HG03159 (cell line): ENCODE data around the gene TMEM131.

Experiments
- ATAC-seq: cut with Tn5 transposase; IDR thresholded peaks from one replicate; pipeline ENCODE4 v1.9.1; 2021; ENCODE audit warnings: mild to moderate bottlenecking, moderate library complexity; ENCODE audit not compliant: unreplicated experiment

Gene TMEM131

DNA sequence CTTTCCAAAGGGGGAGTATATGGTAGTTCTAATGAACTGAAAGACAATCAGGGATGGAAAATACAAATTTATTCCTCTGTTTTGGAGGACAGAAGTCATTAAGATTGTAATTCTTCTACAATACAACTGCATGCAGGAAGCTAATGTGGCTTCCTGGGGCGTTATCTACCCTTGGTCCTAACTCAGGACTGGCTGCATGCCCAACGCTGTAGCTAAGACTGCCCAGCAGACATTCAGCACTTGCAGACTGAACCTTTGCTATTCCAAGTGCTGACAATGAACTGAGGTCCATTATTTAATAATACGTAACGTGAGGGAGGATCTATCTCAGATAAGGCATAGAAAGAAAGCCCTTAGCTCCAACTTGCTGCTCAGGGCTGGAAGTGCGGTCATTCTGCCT is 229.2 kb downstream of the TMEM131 start:
- no peak for ATAC-seq

DNA sequence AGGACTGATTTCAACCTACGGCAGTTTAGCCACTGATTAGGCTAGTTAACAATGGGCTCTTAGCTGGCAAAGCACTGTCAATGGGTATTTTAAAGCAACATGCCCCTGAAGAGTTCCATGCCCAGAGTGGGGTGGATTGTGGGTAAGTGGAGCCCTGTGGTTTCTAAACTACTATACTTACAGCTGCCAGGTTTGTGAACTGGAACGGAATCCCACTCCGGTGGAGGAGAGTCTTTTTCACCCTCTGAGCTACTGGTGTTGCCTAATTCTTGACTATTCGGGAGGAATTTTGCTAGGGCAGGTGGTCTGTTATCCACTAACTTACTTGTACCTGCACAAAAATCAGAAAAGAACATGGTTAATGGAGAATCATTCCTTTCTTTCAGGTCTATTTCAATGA is 229.8 kb downstream of the TMEM131 start:
- no peak for ATAC-seq

DNA sequence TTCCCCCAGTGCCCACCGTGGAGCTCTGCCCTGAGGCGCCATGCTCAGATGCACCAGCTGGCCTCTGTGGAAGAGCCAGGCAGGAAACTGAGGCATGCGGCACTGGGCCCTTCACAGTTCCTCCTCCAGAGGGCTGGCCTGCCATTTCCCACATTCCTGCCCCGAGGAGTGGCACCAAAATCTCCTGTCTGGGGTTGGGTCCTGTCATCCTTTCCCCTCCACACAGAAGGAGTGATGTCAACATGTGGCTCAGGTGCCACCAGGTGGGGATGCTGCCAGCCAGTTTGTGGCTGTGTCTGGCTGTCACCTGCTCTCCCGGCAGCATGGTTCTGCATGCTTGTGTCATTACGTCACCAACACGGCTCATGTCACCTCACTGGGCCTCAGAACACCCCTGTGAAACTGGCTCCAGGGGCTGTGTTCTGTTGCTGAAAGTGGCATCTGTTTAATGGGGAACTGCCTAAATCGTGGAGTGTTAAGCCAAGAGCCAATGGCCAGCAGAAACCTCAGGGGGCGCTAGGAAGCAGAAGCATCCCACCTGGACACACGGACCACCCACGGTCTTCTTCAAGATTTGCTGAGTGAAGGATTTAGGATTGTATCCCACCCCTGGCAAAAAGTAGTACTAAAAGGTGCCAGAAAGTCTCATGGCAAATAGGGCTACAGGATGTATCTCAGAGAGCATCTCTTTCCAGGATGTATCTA is 231.0 kb downstream of the TMEM131 start:
- ATAC-seq = no peak

DNA sequence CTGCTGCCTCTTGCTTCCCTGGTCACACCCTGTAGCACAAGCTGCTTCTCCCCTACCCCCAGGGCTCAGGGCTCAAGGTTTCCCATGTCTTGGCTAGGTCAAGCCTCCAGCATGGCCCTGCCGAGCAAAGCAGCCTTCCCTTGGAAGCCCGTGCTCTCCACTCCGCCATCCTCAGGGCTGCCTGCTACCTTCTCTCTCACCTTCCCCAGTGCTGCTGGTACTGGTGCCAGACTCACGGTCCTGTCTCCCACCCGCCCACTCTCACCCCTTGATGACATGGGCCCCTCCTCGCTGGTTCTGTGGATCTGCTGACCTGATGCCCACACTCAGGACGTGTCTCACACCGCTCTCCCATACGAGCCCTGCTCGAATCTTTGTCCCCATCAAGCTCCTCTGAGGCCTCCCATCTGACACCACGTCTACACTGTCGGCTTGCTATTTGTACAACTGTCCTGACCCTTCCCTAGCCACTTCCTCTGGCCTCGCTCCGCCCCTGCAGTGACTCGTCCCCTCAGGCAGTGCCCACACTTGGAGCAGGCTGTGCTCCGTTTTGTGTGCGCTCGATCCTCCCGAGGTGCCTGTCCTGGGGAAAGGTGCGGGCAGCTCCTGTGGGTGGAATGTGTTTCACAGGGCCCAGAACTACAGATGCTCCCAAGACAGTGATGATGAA is 232.4 kb downstream of the TMEM131 start:
- no peak for ATAC-seq

DNA sequence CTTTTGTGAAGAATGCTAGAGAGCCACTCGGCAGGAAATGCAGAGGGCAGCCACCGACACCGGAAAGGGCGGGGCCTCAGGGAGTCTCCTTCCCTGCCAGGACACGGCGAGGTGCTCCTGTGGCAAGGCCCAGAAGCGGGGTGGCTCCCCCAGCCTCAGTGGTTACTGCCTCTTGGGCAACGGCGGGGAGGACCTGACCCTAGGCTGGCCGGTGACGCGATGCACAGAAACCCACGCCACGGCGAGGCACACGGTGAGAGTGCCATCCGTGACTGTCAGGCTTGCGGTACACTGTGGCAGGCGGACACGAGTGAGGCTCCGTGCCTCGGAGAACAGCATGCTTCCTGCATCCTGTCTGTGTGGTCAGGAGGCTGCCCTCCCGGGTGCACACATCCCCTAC is 234.6 kb downstream of the TMEM131 start:
- no peak for ATAC-seq

DNA sequence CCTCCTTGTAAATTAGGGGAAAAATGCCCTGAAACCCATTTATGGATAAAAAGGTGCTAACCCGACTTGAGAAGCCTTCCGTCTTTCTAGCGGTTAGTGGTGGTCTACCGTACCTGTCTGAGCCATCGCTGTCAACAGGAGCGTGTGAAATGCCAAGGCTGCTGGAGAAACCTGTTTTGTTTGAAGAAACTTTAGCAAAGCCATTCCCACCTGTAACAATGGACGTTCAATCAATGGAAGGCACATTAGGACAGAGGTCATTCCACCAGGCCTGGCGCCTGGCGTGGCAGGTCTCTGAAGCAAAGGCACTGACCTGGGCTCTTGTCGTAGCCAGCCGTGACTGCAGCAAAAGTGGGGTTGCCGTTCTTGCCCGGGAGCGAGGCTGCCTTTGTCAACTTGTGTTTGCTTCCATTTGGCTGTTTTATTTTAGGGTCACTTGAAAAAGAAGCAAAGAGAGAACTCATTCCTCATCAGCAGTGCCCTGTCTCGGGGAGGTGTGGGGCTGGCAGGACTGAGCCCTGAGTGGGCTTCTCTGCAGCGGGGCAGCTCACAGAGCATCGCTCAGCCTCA is 235.2 kb downstream of the TMEM131 start:
- no peak for ATAC-seq

DNA sequence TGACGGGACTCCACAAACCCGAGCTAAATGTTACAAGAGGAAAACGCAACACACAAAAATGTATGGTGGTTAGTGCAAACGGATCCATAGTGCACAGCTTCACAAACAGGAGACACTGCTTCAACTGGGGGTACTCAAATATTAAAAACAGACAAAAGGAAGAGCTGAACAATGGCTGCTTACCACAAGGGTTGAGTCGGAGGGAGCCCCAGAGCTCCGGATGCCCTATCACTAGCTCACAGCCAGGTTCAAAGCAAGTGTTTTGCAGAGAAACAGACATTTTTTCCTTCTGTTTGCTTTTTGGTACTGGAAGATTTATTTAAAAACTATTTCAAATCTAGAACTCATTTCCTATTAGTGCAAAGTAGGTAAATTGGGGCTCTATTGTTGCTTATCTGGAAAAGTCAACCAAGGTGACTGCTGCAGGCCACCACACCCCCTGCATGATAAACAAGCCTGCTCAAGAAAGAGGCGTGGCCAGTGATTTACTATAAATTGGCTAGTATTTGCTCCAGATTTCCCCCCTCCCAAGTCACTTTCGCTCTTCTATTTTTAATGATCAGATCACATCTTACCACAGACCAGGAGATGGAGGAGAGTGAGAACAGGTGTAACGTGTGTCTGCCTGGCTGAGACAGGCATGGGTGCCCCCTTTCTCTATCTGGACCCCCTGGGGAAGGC is 235.9 kb downstream of the TMEM131 start:
- ATAC-seq = no peak

DNA sequence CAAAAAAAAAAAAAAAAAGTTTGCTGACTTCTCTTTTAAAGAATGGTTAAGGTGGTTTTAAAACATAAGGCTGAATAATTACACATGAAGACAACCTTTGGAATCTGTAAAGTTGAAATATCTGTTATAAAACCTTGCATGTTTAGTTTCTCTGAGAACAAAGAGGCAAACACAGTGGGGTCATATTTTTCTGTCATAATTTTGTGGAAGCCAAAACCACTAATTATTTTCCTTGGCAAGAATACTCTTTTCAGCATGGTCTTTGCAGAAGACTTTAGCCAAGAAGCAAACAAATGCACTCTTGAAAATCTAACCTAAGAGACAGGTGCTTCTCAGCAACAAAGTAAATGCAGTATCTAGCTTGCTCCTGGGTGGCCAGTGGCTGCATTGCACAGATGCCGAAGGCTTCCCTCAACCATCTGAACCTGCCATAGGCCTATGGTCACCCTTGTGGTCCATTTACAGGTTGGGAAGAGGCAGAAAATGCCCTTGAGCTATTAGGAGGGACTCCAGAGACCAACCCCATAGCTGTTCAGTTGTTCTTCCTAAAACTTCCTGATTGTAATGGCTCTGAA is 237.5 kb downstream of the TMEM131 start:
- no peak for ATAC-seq

DNA sequence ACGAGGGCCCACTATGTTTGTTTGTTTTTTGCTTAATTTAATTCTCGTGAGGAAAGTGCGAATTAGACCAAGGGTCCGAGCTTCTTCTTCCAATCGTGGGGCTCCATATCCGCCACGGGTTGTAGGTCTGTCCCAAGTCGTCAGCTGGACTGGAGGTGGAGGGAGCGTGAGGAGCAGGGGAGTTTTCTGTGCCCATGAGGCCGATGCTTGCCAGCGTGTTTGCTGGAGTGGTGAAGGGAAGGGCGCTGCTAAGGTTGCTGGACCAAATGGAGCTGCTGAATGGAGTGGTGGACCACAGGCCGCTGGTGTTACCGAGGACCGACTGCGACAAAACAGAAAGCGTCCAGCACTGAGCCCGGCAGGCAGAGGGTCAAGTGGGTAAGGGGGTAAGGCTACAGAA is 238.7 kb downstream of the TMEM131 start:
- ATAC-seq = no peak

DNA sequence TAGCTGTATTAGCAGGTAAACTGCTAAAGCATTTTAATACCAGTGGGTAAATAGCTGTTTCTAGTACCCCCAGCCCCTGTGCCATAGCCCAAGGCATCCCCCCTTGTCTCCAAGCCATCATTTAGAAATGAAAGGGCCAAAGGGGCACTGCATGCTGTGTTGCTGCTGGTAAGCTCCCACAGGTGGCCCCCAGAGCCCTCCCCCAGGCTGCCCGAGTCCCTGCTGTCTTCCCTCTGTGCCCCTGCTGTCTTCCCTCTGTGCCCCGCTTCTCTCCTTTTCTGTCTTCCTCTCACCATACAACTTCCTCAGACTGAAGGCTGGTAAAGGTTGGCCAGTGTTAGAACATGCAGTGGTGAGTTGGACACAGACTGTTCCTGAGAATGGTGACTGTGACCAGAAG is 240.3 kb downstream of the TMEM131 start:
- ATAC-seq = no peak

DNA sequence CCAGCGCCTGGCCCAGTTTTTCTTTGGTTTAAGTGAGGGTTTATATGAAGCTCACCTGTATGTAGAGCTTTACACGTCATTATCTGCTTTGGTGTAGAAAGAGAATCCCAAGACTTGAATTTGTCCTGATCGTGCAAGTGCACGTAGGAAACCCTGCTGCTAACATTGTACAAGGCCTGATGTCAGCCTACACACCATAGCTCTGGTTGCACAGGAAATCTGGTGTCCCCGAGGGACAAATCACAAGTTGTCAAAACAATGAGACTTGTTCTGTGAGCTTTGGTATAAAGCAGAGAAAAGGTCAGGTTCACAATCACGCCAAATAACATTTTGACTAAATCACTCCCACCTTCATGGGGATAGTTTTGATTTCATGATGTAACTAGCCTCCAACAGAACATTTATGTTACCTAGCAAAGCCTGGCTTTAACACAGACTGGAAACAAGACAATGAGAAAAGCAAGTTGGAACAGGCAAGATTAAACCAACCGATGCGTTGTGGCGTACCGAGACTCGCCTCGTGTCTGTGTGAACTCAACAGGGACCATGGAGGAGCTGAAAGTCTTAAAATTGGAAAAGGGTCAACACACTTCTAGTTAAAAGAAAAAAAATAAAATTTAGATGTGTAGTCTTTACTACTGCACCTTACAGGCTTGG is 240.9 kb downstream of the TMEM131 start:
- ATAC-seq = no peak

DNA sequence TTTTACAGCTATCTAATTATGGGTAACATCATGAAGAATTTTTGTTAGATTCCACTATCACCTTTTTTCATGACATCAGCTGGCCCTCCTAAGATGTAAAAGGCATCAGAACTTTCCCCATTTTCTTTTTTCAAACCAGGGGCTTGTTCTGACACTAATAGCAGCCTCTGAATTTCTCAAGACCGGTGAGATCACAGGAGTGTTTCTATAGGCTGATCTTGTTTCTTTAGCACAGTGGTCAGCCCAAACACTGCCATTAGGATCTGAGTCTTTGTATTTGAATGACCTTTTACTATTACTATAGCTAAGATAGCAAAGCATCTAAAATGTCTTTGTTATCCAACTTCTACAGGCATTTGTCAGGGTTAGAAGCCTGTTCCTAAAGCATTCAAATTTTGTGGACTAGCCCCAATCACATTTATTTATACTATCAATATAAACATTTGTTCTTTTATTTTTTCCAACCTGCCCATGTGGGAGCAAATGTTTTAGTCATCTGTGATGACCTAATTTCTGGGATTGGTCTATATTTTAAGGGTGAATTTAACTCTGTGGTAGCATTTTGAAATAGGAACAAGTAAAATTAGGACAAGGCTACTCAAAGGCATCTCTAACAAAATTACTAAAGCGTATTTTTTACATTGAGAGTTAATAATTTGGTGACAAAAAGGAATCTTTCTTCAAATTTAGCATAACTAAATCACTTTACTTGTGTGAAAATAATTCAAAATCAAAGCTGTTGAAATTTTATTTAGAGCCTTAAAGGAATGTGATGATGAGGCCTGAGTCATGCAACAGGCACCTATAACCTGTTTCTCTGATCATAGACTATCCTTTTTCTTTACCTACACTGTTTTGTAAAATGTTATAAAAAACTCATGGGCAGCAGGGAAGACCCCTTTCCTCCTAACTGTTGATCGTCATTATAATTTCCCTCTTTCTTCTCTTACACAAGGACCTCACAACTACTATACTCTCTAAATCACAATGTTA is 243.1 kb downstream of the TMEM131 start:
- no peak for ATAC-seq

DNA sequence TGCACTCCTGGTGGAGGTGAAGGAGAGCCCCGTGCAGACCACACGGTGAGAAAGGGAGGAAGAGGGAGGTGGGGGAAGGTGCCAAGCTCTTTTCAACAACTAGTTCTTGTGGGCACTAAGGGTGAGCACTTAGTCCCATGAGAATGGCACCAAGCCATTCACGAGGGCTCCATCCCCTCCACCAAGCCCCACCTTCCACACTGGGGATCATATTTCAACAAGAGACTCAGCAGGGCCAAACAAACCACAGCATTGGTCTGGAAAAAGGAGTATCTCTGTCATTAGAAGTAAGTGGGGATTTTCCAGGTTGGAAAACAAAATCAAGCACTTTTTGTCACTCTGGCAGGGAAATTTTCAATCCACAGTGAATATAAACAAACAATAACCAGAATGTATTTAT is 244.0 kb downstream of the TMEM131 start:
- no peak for ATAC-seq

DNA sequence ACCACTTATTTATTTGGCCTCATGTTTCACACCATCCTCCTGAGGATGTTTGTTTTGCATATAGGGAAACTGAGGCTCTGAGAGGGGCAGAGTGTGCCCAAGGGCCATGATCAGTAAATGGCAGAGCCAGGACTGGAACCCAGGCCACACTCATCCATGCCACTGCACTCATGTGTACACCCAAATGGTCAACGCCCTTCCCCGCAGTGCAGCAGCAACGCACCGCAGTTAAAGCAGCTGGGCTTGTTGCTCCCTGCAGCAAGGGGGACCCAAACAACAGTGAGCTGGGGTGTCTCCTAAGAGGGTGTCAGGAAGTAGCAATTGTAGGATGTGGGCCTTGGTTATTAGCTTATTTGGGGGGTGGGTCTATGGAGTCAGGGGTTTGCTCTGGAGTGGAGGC is 245.7 kb downstream of the TMEM131 start:
- no peak for ATAC-seq

DNA sequence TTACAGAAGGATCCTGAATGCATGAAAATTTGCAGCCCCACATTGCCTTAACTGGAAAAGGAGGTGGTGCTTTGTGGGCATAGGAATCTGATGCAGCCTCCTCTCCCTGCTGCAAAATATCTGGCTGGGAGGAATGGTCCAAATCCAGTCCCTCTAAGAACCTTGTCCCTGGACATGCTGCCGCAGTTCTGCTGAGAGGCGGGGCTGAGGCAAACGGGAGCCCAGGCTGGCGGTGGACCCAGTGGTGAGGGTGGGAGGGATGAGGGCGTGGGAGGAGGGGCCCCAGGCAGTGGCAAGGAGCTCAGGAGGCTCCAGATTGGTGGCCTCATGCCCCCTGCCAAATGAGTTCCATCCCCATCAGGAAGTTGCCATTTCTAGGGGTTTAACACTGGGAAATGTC is 246.2 kb downstream of the TMEM131 start:
- no peak for ATAC-seq

DNA sequence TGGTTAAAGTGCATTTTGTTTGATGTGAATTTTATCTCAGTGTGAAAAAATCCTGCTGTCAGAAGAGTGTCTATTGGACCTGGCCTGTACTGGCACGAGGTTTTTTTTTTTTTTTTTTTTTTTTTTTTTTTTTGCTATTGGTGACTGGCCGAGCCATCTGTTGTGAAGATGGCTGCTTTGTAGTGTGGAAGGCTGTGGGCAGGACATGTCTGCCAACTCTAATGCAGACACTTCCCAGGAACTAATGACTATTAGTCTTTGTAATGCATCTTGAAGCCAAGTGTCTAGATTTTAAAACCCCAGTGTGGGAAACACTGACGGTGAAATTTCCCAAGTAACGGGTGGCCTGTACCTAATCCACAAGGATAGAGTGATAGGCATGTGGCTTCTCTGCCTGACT is 248.0 kb downstream of the TMEM131 start:
- no peak for ATAC-seq

DNA sequence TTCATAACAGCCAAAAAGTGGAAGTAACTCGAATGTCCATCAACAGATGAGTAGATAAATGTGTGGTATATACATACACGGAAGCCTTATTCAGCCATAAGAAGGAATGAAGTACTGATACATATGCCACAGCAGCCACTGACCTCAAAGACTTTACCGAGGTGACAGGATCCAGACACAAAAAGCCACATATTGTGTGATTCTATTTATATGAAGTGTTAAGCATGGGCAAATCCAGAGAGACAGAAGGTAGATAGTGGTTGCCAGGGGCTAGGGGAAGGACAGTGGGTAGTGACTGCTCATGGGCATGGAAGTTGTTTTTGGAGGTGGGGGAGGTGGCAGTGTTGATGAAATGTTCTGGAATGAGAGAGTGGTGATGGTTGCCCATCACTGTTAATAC is 248.5 kb downstream of the TMEM131 start:
- no peak for ATAC-seq

DNA sequence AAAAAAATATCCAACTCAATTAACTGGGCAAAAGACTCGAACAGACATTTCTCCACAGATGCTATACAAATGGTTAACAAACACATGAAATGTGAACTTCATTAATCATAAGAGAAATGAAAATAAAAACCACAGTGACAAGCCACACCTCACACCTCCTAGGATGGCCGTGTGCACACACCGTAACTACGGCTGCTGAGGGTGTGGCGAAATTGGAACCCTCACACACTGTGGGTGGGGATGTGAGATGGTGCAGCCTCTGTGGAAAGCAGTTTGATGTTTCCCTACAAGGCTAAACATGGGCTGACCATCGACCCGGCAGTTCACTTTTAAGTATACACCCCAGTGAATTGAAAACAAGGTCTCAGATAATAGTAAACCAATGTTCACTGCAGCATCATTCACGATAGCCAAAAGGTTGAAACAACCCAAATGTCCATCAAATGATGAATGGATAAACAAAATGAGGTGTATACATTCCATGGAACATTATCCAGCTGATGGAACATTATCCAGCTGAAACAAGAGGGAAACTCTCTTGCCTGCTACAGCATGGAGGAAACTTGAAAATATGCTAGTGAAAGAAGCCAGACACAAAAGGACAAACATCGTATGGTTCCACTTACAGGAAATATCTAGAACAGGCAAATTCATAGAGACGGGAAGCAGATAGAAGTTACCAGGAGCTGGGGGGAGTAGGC is 250.1 kb downstream of the TMEM131 start:
- ATAC-seq = no peak

DNA sequence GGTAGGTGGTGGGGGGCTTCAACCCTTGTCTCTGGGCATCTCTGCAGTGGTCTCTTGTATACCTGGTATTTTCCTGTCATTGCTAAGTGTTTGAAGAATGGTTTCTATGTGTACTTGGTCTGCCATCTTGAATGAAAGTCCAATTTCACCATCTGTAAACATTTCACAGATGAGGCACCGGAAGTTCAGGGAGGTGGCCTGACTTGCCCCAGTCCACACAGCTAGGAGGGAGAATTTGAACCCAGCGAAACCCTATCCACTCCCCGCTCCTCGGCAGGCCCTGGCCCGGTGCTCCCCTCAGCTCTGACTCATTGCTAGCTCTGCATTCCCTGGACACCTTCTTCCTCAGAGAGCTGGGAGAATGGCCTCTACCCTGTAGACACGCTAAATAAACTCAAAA is 251.8 kb downstream of the TMEM131 start:
- no peak for ATAC-seq
